ENCODE results near the gene CBL. TPM values are rescaled to one million over a fixed set of nuclear protein-coding genes. Genes with fewer than 3 reads are reported as not detected.

Gene CBL
- total and polyA plus RNA-seq, 10 of the 15 experiments (the other 5 are each of a cell fraction or from before 2014, with no cell fraction given) = 3.9 to 27.1 (median 9.5) TPM

GRCh38 chr11:119209186-119209585 lies 3.0 kb downstream of the CBL start:
- H3K4me3 ChIP-seq = no peak overlapping the region
- H4K20me1 ChIP-seq (ENCODE audit: control insufficient read depth, insufficient read depth) = peaks cover 3% of the 10 kb centered on the region
- H3K9me3 ChIP-seq (replicated peaks; ENCODE audit: control insufficient read depth, insufficient read depth, low read length) = no peaks in the 10 kb centered on the region; the same call in 2 of the 3 replicates
- peaks cover 9% of the 10 kb centered on the region for H3K4me1 ChIP-seq (ENCODE audit: control insufficient read depth, insufficient read depth, low read length)
- ChIA-PET POLR2A (interaction anchor here (0.6 to 1.4 kb wide), 6 partner anchors 20 to 118 kb away, joined by 3 to 6 read pairs (median 3); partner anchors contain the start of gene C2CD2L), SMC1A (ENCODE audit: uncharacterized antibody, unreplicated experiment) (interaction anchor here (0.7 to 2.0 kb wide), 6 partner anchors 17 to 115 kb away, joined by 3 to 9 read pairs (median 4); no protein-coding TSS in a partner anchor), RAD21 (ENCODE audit: unreplicated experiment) (interaction anchor here (0.6 to 1.8 kb wide), 4 partner anchors 14 to 75 kb away, joined by 3 to 7 read pairs (median 4); no protein-coding TSS in a partner anchor), CTCF (interaction anchor here (0.6 to 2.3 kb wide), 8 partner anchors 13 to 954 kb away, joined by 3 to 11 read pairs (median 4); no protein-coding TSS in a partner anchor)
- H2AFZ ChIP-seq (ENCODE audit: control insufficient read depth, low read depth, low read length) = no peak overlapping the region
- peaks cover 68% of the 10 kb centered on the region for H3K79me2 ChIP-seq (ENCODE audit: control insufficient read depth, insufficient read depth, low read length)
- 94% methylated on average over 7 of the region's 7 CpGs for WGBS (ENCODE audit: insufficient coverage, insufficient replicate concordance, low lambda C conversion rate, missing lambda C conversion rate)
- no peak overlapping the region for H3K9ac ChIP-seq (ENCODE audit: control insufficient read depth, insufficient read depth, low read length)
- in situ Hi-C loops (cut with MboI) (no loop called here), intact Hi-C loops (cut with micrococcal nuclease; ENCODE audit: unreplicated experiment) (loop anchor here (5.0 kb wide), 1 partner anchor 113 kb away; no protein-coding TSS in a partner anchor)
- H3K4me2 ChIP-seq (ENCODE audit: control insufficient read depth, insufficient read depth) = peak overlapping the region; percentile 68; the same call in 1 of the 2 replicates
- FAIRE-seq = no peak
- H3K27ac ChIP-seq (ENCODE audit: control insufficient read depth, insufficient read depth) = no peak overlapping the region
- ATAC-seq = no peak
- no peaks in the 10 kb centered on the region for H3K36me3 ChIP-seq (ENCODE audit: control insufficient read depth in 2 of 2, insufficient read depth in 2 of 2, low read length in 1 of 2)
- no peak for DNase-seq (ENCODE audit: low read depth, low spot score)
- H3K27me3 ChIP-seq (replicated peaks in 1 of 2; ENCODE audit: control insufficient read depth in 2 of 2, insufficient read depth in 2 of 2, low read length in 1 of 2) = no peaks in the 10 kb centered on the region
- no TSS peak for BruUV-seq (replicated peaks)
- TF ChIP-seq IRF5 (IDR thresholded peaks at IDR 0.05; ENCODE audit: borderline replicate concordance) (no peak), STAT3 (IDR thresholded peaks at IDR 0.05; ENCODE audit: low read depth, low read length) (no peak), NR2C1 (IDR thresholded peaks at IDR 0.05) (no peak), YY1 (IDR thresholded peaks at IDR 0.05; ENCODE audit: low read depth, low read length) (no peak), ZNF24 (IDR thresholded peaks at IDR 0.05) (no peak), PRDM15 (CRISPR knock-in tag; IDR thresholded peaks at IDR 0.05) (no peak), ZNF687 (IDR thresholded peaks at IDR 0.05) (no peak), CBX5 (IDR thresholded peaks at IDR 0.05; ENCODE audit: low read depth) (no peak), NFXL1 (IDR thresholded peaks at IDR 0.05; ENCODE audit: borderline replicate concordance) (no peak), SKIL (IDR thresholded peaks at IDR 0.05; ENCODE audit: low read depth, poor library complexity, severe bottlenecking) (no peak), MXI1 (IDR thresholded peaks at IDR 0.05; ENCODE audit: low read depth, low read length) (no peak), PAX5 (IDR thresholded peaks at IDR 0.05; ENCODE audit: borderline replicate concordance, low read depth, low read length) (no peak), MTA3 (IDR thresholded peaks at IDR 0.05; ENCODE audit: borderline replicate concordance, low read length) (no peak)

Data from GM12878 (cell line).